Endodermal cell (in vitro differentiated cells): ENCODE data around the gene PDE7B. TPM values are rescaled to one million over a fixed set of nuclear protein-coding genes. Genes with fewer than 3 reads are reported as not detected.

Experiments used
- DNase-seq: peaks from one replicate; pipeline ENCODE4 v3.0.0-alpha.2; 2017
- H3K27ac ChIP-seq: 2 replicates; pipeline ENCODE4 v1.5.1; 2013; ENCODE audit warnings: mild to moderate bottlenecking, low read depth, low read length, moderate library complexity
- H3K27me3 ChIP-seq: 2 replicates; pipeline ENCODE4 v1.6.1; 2013; ENCODE audit warnings: mild to moderate bottlenecking, low read length, moderate library complexity; ENCODE audit not compliant: insufficient read depth, control insufficient read depth, poor library complexity, severe bottlenecking
- H3K36me3 ChIP-seq: 2 replicates; pipeline ENCODE4 v1.7.0; 2013; ENCODE audit warnings: mild to moderate bottlenecking, low read length, moderate library complexity; ENCODE audit not compliant: control insufficient read depth, insufficient read depth
- H3K4me1 ChIP-seq: one replicate; pipeline ENCODE4 v1.7.0; 2013; ENCODE audit warnings: low read length; ENCODE audit not compliant: control insufficient read depth, insufficient read depth
- H3K4me3 ChIP-seq: 2 replicates; pipeline ENCODE4 v1.5.1; 2013; ENCODE audit warnings: mild to moderate bottlenecking, low read length, moderate library complexity
- H3K9ac ChIP-seq: 2 replicates; pipeline ENCODE4 v1.6.1; 2013; ENCODE audit warnings: mild to moderate bottlenecking, low read length, moderate library complexity; ENCODE audit not compliant: poor library complexity, severe bottlenecking; ENCODE audit errors: extremely low read depth
- H3K9me3 ChIP-seq: 2 replicates; pipeline ENCODE4 v1.6.1; 2013; ENCODE audit warnings: mild to moderate bottlenecking, low read length, moderate library complexity; ENCODE audit not compliant: control insufficient read depth
- H3K27ac Mint-ChIP-seq: 2 replicates; pipeline ENCODE4 v1.8.0; 2020; ENCODE audit warnings: mixed read lengths
- H3K27me3 Mint-ChIP-seq: 2 replicates; pipeline ENCODE4 v1.8.0; 2021; ENCODE audit warnings: mild to moderate bottlenecking, mixed read lengths; ENCODE audit not compliant: insufficient read depth
- H3K36me3 Mint-ChIP-seq: 2 replicates; pipeline ENCODE4 v1.8.0; 2020; ENCODE audit warnings: low read depth, mixed read lengths
- H3K4me1 Mint-ChIP-seq: 2 replicates; pipeline ENCODE4 v1.8.0; 2020; ENCODE audit warnings: mixed read lengths
- H3K4me3 Mint-ChIP-seq: 2 replicates; pipeline ENCODE4 v1.8.0; 2020; ENCODE audit warnings: mild to moderate bottlenecking, moderate library complexity, mixed read lengths
- H3K9me3 Mint-ChIP-seq: 2 replicates; pipeline ENCODE4 v1.8.0; 2020; ENCODE audit warnings: mild to moderate bottlenecking, mixed read lengths
- WGBS, 2 experiments: methylation state at CpG; one replicate each; pipeline versions ENCODE4 v1.1.5 to v1.1.7; 2013; ENCODE audit warnings: missing lambda C conversion rate in 2 of 2, mixed read lengths in 1 of 2; ENCODE audit not compliant: insufficient coverage in 1 of 2, insufficient read length in 1 of 2; 5-methylcytosine and 5-hydroxymethylcytosine counted together
- total RNA-seq, 2 donors: library from RNA; stranded (reverse); fragmentation: NEBNext Ultra II Directional in 1 of 2; extraction: Animal tissue kit (Norgen Biotek cat#: 25700) in 1 of 2; gene quantifications; 2 replicates in 1 of 2; 3 replicates in 1 of 2; pipeline ENCODE4 v1.2.1, GENCODE V29; 2021
- TF ChIP-seq, protein P1 (sequence below): fragments of 200-600 bp; sonication (generic); conservative IDR thresholded peaks from 2 replicates; pipeline ENCODE4 v1.5.0; 2021; ENCODE audit warnings: antibody characterized with exemption, mild to moderate bottlenecking

Gene PDE7B
- total RNA-seq, 2 donors from 2014 or later: 0.26 TPM; not detected in 1

DNA sequence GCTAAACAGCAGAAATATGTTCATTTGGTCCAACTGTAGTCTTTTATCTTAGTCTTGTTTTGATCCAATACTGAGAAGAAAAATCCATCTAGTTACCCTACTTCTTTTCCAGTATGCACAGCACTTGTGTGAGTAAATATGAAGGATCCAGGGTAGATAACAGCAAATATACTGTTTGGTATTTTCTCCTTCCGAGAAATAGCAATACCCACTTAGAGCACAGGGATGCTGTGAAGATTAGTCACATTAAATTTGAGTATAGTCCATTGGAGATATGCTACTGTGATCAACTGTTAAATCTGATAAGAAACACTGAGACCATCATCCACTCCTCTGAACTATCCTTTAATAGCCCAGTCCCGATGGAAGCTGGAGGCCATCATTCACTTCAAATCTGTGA lies 145.2 kb downstream of the PDE7B start:
- Histone ChIP-seq H3K27me3 (no peaks in the 10 kb centered on the region), H3K9ac (no peak overlapping the region), H3K36me3 (no peaks in the 10 kb centered on the region), H3K27ac (no peak overlapping the region), H3K4me1 (no peaks in the 10 kb centered on the region), H3K9me3 (peaks cover 17% of the 10 kb centered on the region), H3K4me3 (no peak overlapping the region)
- 96% methylated on average over 2 of the region's 2 CpGs; no CpG with 5 or more reads in 1 of the 2 experiments for WGBS, 2 experiments
- Mint-ChIP-seq H3K4me1 (no peaks in the 10 kb centered on the region), H3K9me3 (peaks cover 24% of the 10 kb centered on the region), H3K4me3 (no peak overlapping the region), H3K27me3 (no peaks in the 10 kb centered on the region), H3K27ac (no peak overlapping the region), H3K36me3 (no peaks in the 10 kb centered on the region)
- TF ChIP-seq, protein P1, sequence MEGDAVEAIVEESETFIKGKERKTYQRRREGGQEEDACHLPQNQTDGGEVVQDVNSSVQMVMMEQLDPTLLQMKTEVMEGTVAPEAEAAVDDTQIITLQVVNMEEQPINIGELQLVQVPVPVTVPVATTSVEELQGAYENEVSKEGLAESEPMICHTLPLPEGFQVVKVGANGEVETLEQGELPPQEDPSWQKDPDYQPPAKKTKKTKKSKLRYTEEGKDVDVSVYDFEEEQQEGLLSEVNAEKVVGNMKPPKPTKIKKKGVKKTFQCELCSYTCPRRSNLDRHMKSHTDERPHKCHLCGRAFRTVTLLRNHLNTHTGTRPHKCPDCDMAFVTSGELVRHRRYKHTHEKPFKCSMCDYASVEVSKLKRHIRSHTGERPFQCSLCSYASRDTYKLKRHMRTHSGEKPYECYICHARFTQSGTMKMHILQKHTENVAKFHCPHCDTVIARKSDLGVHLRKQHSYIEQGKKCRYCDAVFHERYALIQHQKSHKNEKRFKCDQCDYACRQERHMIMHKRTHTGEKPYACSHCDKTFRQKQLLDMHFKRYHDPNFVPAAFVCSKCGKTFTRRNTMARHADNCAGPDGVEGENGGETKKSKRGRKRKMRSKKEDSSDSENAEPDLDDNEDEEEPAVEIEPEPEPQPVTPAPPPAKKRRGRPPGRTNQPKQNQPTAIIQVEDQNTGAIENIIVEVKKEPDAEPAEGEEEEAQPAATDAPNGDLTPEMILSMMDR: no peak
- no peak for DNase-seq

DNA sequence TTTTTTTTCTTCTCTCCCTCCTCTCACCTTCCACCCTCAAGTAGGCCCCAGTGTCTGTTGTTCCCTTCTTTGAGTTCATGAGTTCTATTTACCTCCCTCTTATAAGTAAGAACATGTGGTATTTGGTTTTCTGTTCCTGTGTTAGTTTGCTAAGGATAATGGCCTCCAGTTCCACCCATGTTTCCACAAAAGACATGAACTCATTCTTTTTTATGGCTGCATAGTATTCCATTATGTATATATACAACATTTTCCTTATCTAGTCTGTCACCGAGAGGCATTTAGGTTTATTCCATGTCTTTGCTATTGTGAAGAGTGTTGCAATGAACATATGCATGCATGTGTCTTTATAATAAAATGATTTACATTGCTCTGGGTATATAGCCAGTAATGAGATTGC lies 147.9 kb downstream of the PDE7B start:
- Histone ChIP-seq H3K36me3 (no peaks in the 10 kb centered on the region), H3K4me3 (no peak overlapping the region), H3K4me1 (no peaks in the 10 kb centered on the region), H3K27ac (no peak overlapping the region), H3K27me3 (no peaks in the 10 kb centered on the region), H3K9ac (no peak overlapping the region), H3K9me3 (peaks cover 17% of the 10 kb centered on the region)
- no peaks in the 10 kb centered on the region for H3K4me1 Mint-ChIP-seq
- no peak overlapping the region for H3K4me3 Mint-ChIP-seq
- TF ChIP-seq, protein P1: no peak
- 93% methylated on average over 1 of the region's 1 CpG; no CpG with 5 or more reads in 1 of the 2 experiments for WGBS, 2 experiments
- no peaks in the 10 kb centered on the region for H3K27me3 Mint-ChIP-seq
- no peak for DNase-seq
- no peaks in the 10 kb centered on the region for H3K36me3 Mint-ChIP-seq
- peaks cover 24% of the 10 kb centered on the region for H3K9me3 Mint-ChIP-seq
- H3K27ac Mint-ChIP-seq: no peak overlapping the region

DNA sequence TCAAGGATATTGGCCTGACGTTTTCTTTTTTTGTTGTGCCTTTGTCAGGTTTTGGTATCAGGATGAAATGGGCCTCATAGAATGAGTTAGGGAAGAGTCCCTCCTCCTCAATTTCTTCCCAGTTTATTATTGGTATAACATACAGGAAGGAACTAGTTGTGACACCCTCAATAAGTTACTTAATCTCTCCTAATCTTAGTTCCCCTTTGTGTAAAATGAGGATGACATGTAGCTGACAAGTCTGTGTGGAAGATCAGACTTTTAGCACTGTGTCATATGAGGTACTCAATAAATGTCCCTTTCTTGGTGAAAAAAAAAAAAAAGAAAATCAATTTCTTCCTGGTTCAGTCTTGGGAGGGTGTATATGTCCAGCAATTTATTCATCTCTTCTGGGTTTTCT lies 155.8 kb downstream of the PDE7B start:
- Histone ChIP-seq H3K4me3 (no peak overlapping the region), H3K36me3 (no peaks in the 10 kb centered on the region), H3K27ac (no peak overlapping the region), H3K4me1 (no peaks in the 10 kb centered on the region), H3K27me3 (no peaks in the 10 kb centered on the region), H3K9me3 (no peaks in the 10 kb centered on the region), H3K9ac (no peak overlapping the region)
- WGBS, 2 experiments: 80 to 85% methylated on average over 1 of the region's 1 CpG
- peaks cover 24% of the 10 kb centered on the region for H3K9me3 Mint-ChIP-seq
- H3K27ac Mint-ChIP-seq: no peak overlapping the region
- H3K4me1 Mint-ChIP-seq: no peaks in the 10 kb centered on the region
- DNase-seq: no peak
- H3K36me3 Mint-ChIP-seq: no peaks in the 10 kb centered on the region
- no peak overlapping the region for H3K4me3 Mint-ChIP-seq
- no peaks in the 10 kb centered on the region for H3K27me3 Mint-ChIP-seq
- TF ChIP-seq, protein P1: no peak
